DND-41 (cell line): ENCODE data around the gene ZMYND11.

Source experiments
- ATAC-seq: fragments of 200-7000 bp; cut with Tn5 transposase; 3 replicates; pipeline ENCODE4 v1.9.1; 2021; ENCODE audit warnings: low read depth; ENCODE audit not compliant: insufficient read depth
- DNase-seq: peaks from one replicate; pipeline ENCODE4 v3.0.0-alpha.2; 2020
- H2AFZ ChIP-seq: 2 replicates; pipeline ENCODE4 v1.6.0; 2012; ENCODE audit warnings: low read depth, low read length
- H3K27ac ChIP-seq: 2 replicates; pipeline ENCODE4 v1.5.1; 2012; ENCODE audit warnings: low read length, inconsistent platforms
- H3K27me3 ChIP-seq: fragments of 200-600 bp; sonication (generic); 2 replicates; pipeline ENCODE4 v1.6.0; 2012; ENCODE audit warnings: low read length, mild to moderate bottlenecking, inconsistent platforms; ENCODE audit not compliant: insufficient read depth, poor library complexity
- H3K36me3 ChIP-seq: 2 replicates; pipeline ENCODE4 v1.5.1; 2012; ENCODE audit warnings: low read length, inconsistent platforms; ENCODE audit not compliant: insufficient read depth
- H3K4me1 ChIP-seq: 2 replicates; pipeline ENCODE4 v1.5.1; 2012; ENCODE audit warnings: mild to moderate bottlenecking, low read length; ENCODE audit not compliant: insufficient read depth
- H3K4me2 ChIP-seq: 2 replicates; pipeline ENCODE4 v1.6.0; 2012; ENCODE audit warnings: mild to moderate bottlenecking, moderate library complexity, low read length, inconsistent platforms; ENCODE audit not compliant: insufficient read depth
- H3K4me3 ChIP-seq, 2 experiments: fragments of 200-600 bp in 1 of 2; shearing (Covaris generic) in 1 of 2; 2 replicates each; pipeline ENCODE4 v1.5.1; 2012 to 2016; ENCODE audit warnings: inconsistent platforms in 2 of 2, low read length in 2 of 2, mild to moderate bottlenecking in 2 of 2, low read depth in 1 of 2, moderate library complexity in 1 of 2
- H3K79me2 ChIP-seq: 2 replicates; pipeline ENCODE4 v1.6.0; 2012; ENCODE audit warnings: low read length, inconsistent platforms; ENCODE audit not compliant: insufficient read depth
- H3K9ac ChIP-seq: 2 replicates; pipeline ENCODE4 v1.6.0; 2012; ENCODE audit warnings: low read depth, mild to moderate bottlenecking, inconsistent platforms, low read length, moderate library complexity
- H3K9me3 ChIP-seq: 2 replicates; pipeline ENCODE4 v1.5.1; 2012; ENCODE audit warnings: low read length, moderate library complexity, mild to moderate bottlenecking, inconsistent platforms; ENCODE audit not compliant: insufficient read depth, severe bottlenecking
- H4K20me1 ChIP-seq: 2 replicates; pipeline ENCODE4 v1.6.0; 2012; ENCODE audit warnings: low read length; ENCODE audit not compliant: insufficient read depth
- EZH2 ChIP-seq: IDR thresholded peaks from 3 replicates; pipeline ENCODE4 v1.6.1; 2012; ENCODE audit warnings: borderline replicate concordance, low read depth, mild to moderate bottlenecking, moderate library complexity, low read length, inconsistent platforms; ENCODE audit not compliant: severe bottlenecking
- TF ChIP-seq, protein P1 (sequence below): IDR thresholded peaks from 2 replicates; pipeline ENCODE4 v1.5.1; 2012; ENCODE audit warnings: borderline replicate concordance, low read length, moderate library complexity, mild to moderate bottlenecking; ENCODE audit not compliant: poor library complexity, severe bottlenecking; ENCODE audit errors: extremely low read depth

Gene ZMYND11

DNA sequence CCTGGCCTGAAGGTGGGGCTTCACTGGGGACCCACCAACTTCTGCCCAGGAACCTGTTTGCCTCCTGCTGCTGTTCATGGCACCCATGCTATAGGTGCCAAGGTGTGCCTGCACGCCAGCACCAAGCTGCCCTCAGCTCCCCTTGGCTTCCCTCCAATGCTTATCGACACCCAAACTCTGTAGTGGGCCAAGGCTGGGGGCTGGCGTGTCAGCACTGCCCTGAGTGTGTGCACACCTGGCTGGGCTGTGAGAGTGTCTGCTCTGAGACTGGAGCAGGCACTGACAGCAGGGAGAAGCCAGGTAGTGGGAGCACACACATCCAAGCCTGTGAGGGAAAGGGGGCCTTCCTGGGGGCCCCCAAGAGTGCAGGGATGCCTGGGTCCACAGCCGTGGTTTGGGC, 43.1 kb upstream of the ZMYND11 start:
- Histone ChIP-seq H3K36me3 (no peaks in the 10 kb centered on the region), H3K27me3 (peaks cover 2% of the 10 kb centered on the region), H3K79me2 (no peaks in the 10 kb centered on the region), H3K4me3 (no peak overlapping the region), H2AFZ (no peak overlapping the region), H3K9ac (no peak overlapping the region), H3K4me1 (no peaks in the 10 kb centered on the region), H4K20me1 (no peaks in the 10 kb centered on the region), H3K4me2 (no peak overlapping the region), H3K9me3 (peaks cover 15% of the 10 kb centered on the region), H3K27ac (no peak overlapping the region)
- ATAC-seq (no peak), DNase-seq (no peak)
- no peak for TF ChIP-seq EZH2
- TF ChIP-seq, protein P1, sequence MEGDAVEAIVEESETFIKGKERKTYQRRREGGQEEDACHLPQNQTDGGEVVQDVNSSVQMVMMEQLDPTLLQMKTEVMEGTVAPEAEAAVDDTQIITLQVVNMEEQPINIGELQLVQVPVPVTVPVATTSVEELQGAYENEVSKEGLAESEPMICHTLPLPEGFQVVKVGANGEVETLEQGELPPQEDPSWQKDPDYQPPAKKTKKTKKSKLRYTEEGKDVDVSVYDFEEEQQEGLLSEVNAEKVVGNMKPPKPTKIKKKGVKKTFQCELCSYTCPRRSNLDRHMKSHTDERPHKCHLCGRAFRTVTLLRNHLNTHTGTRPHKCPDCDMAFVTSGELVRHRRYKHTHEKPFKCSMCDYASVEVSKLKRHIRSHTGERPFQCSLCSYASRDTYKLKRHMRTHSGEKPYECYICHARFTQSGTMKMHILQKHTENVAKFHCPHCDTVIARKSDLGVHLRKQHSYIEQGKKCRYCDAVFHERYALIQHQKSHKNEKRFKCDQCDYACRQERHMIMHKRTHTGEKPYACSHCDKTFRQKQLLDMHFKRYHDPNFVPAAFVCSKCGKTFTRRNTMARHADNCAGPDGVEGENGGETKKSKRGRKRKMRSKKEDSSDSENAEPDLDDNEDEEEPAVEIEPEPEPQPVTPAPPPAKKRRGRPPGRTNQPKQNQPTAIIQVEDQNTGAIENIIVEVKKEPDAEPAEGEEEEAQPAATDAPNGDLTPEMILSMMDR = no peak

DNA sequence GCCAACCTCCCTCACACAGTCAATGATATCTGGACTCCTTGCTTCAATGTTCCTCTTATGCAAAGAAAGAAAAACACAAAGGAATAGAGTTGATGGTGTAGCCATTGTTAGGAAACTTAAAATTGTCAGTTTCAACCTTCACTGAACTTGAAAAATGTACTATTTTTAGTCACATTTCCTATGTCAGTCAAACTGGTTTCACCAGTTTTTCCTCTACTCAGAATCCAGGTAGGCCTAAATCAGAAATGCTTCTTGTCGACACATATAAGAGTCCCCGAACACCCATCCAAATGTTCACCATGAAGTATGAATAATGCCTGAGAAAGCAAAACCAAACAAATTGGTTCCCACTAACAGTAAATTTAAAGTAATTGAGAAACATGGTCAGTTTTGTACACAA, 42.4 kb upstream of the ZMYND11 start:
- Histone ChIP-seq H3K9ac (no peak overlapping the region), H4K20me1 (no peaks in the 10 kb centered on the region), H3K79me2 (no peaks in the 10 kb centered on the region), H3K4me1 (no peaks in the 10 kb centered on the region), H3K9me3 (peaks cover 15% of the 10 kb centered on the region), H3K27ac (no peak overlapping the region), H3K4me2 (no peak overlapping the region), H3K27me3 (peaks cover 2% of the 10 kb centered on the region), H3K4me3 (no peak overlapping the region), H2AFZ (no peak overlapping the region), H3K36me3 (no peaks in the 10 kb centered on the region)
- DNase-seq (no peak), ATAC-seq (no peak)
- no peak for TF ChIP-seq EZH2
- TF ChIP-seq, protein P1 = no peak

DNA sequence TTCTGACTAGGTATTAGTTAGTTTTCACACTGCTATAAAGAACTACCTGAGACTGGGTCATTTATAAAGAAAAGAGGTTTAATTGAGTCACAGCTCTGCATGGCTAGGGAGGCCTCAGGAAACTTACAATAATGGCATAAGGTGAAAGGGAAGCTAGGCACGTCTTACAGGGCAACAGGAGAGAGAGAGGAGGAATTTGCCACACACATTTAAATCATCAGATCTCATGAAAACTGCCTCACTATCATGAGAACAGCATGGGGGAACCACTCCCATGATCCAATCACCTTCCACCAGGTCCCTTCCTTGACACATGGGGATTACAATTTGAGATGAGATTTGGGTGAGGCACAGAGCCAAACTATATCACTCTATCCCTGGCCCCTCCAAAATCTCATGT, 40.6 kb upstream of the ZMYND11 start:
- H2AFZ ChIP-seq = no peak overlapping the region
- H3K27ac ChIP-seq = no peak overlapping the region
- H3K9ac ChIP-seq = no peak overlapping the region
- no peaks in the 10 kb centered on the region for H3K27me3 ChIP-seq
- ATAC-seq (no peak), DNase-seq (no peak)
- no peaks in the 10 kb centered on the region for H3K36me3 ChIP-seq
- TF ChIP-seq, protein P1 = no peak
- TF ChIP-seq EZH2 = no peak
- H4K20me1 ChIP-seq = no peaks in the 10 kb centered on the region
- H3K4me3 ChIP-seq = no peak overlapping the region
- H3K4me2 ChIP-seq = no peak overlapping the region
- peaks cover 15% of the 10 kb centered on the region for H3K9me3 ChIP-seq
- no peaks in the 10 kb centered on the region for H3K4me1 ChIP-seq
- H3K79me2 ChIP-seq = no peaks in the 10 kb centered on the region

DNA sequence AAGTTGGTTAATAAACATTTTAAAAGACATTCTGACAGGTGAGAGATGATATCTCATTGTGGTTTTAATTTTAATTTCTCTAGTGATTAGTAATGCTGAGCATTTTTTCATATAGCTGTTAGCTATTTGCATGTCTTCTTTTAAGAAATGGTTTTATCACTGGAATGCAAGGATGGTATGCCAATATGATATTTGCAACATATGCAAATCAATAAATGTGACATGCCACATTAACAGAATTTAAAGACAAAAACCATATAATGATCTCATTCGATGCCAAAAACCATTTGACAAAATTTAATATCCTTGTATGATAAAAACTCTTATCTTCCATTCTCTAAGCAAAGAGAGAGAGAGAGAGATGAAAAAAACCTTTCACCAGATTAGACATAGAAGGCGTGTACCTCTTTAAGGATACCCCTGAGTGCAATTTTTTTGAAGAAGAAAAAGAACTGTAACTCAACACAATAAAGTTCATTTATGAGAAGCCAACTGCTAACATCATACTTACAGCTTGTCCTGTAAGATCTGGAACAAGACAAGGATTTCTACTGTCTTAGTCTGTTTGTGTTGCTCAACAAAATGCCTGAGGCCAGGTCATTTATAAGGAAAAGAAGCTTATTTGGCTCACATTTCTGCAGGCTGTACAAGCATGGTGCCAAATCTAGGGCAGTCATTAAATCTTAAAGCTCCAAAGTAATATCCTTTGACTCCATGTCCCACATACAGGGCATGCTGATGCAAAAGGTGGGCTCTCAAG, 39.7 kb upstream of the ZMYND11 start:
- TF ChIP-seq, protein P1 = no peak
- TF ChIP-seq EZH2 = no peak
- Histone ChIP-seq H3K4me2 (no peak overlapping the region), H3K9me3 (peaks cover 20% of the 10 kb centered on the region)

More for the DNA sequence above, 39.7 kb upstream of the ZMYND11 start:
- Histone ChIP-seq H3K4me3 (no peak overlapping the region), H3K36me3 (no peaks in the 10 kb centered on the region), H3K4me1 (no peaks in the 10 kb centered on the region), H3K9ac (no peak overlapping the region), H2AFZ (no peak overlapping the region), H3K27ac (no peak overlapping the region), H3K27me3 (no peaks in the 10 kb centered on the region), H3K79me2 (no peaks in the 10 kb centered on the region), H4K20me1 (no peaks in the 10 kb centered on the region)
- no peak for DNase-seq
- ATAC-seq = no peak
